ENCODE data around the gene CCR7. TPM values are rescaled to one million over a fixed set of nuclear protein-coding genes. Genes with fewer than 3 reads are reported as not detected.

CCR7 gene
- total and polyA plus RNA-seq, 2 of the 13 experiments (the other 11 are each of a cell fraction or from before 2014, with no cell fraction given): 0.04 to 0.53 TPM

- TF ChIP-seq SYNCRIP (IDR thresholded peaks at IDR 0.05; ENCODE audit: insufficient read depth, low read depth, low read length) (no peak), ZNF292 (CRISPR knock-in tag; IDR thresholded peaks at IDR 0.05; ENCODE audit: borderline replicate concordance, low read depth) (peak; percentile 88; the same call in 1 of the 2 replicates), ZNF563 (CRISPR knock-in tag; IDR thresholded peaks at IDR 0.05) (peak; percentile 80), JDP2 (CRISPR knock-in tag; IDR thresholded peaks at IDR 0.05; ENCODE audit: borderline replicate concordance) (no peak; the same call in 1 of the 2 replicates), HHEX (CRISPR knock-in tag; IDR thresholded peaks at IDR 0.05) (peak; percentile 75), CHCHD3 (CRISPR knock-in tag; IDR thresholded peaks at IDR 0.05) (no peak), ZMAT5 (CRISPR knock-in tag; IDR thresholded peaks at IDR 0.05; ENCODE audit: borderline replicate concordance, low read depth) (no peak), BCL6 (CRISPR knock-in tag; IDR thresholded peaks at IDR 0.05) (peak; percentile 96), CERS6 (CRISPR knock-in tag; IDR thresholded peaks at IDR 0.05) (no peak), ZNF282 (IDR thresholded peaks at IDR 0.05; ENCODE audit: partially characterized antibody) (no peak), KIAA2018 (CRISPR knock-in tag; IDR thresholded peaks at IDR 0.05; ENCODE audit: borderline replicate concordance) (no peak), TOE1 (CRISPR knock-in tag; IDR thresholded peaks at IDR 0.05) (peak; percentile 98), ARNTL (CRISPR knock-in tag; IDR thresholded peaks at IDR 0.05) (peak; percentile 93), YY1 (IDR thresholded peaks at IDR 0.05; ENCODE audit: insufficient read depth, insufficient replicate concordance, low read depth, low read length) (no peak)
- TF ChIP-seq, protein P1, sequence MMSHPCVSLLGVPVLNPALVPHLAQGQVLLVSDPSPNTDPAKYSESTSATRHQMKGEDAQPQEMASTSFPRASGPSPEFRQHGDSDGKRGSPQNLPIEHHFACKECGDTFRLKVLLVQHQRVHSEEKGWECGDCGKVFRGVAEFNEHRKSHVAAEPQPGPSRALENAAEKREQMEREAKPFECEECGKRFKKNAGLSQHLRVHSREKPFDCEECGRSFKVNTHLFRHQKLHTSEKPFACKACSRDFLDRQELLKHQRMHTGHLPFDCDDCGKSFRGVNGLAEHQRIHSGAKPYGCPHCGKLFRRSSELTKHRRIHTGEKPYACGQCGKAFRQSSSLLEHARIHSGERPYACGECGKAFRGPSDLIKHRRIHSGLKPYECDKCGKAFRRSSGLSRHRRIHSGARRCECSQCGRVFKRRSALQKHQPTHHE (CRISPR knock-in tag; IDR thresholded peaks at IDR 0.05; ENCODE audit: borderline replicate concordance): peak; percentile 31; the same call in 1 of the 2 replicates
- TF ChIP-seq, protein P2, sequence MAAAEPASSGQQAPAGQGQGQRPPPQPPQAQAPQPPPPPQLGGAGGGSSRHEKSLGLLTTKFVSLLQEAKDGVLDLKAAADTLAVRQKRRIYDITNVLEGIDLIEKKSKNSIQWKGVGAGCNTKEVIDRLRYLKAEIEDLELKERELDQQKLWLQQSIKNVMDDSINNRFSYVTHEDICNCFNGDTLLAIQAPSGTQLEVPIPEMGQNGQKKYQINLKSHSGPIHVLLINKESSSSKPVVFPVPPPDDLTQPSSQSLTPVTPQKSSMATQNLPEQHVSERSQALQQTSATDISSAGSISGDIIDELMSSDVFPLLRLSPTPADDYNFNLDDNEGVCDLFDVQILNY (CRISPR knock-in tag; conservative IDR thresholded peaks at IDR 0.05): no peak
Measured at GRCh38 chr17:40548982-40549685, 16.1 kb downstream of the CCR7 start (continued).
